ENCODE measurements around the gene HSPD1. TPM values are rescaled to one million over a fixed set of nuclear protein-coding genes. Genes with fewer than 3 reads are reported as not detected.

The HSPD1 gene
- total and polyA plus RNA-seq, 9 of the 15 experiments (the other 6 are each of a cell fraction or from before 2014, with no cell fraction given): 398 to 1,014 (median 622) TPM

- TF ChIP-seq ZNF512 (tag; IDR thresholded peaks at IDR 0.05): no peak
- TF ChIP-seq MED1 (CRISPR knock-in tag; IDR thresholded peaks at IDR 0.05; ENCODE audit: borderline replicate concordance): no peak
- no peak for TF ChIP-seq RUNX1 (IDR thresholded peaks at IDR 0.05; ENCODE audit: low read depth)
- TF ChIP-seq ATF4 (CRISPR knock-in tag; IDR thresholded peaks at IDR 0.05): no peak
- no peak for TF ChIP-seq ZNF197 (CRISPR knock-in tag; IDR thresholded peaks at IDR 0.05; ENCODE audit: low read depth)
- TF ChIP-seq HMBOX1 (IDR thresholded peaks at IDR 0.05): no peak; the same call in 1 of the 2 replicates
- TF ChIP-seq C11orf30 (IDR thresholded peaks at IDR 0.05; ENCODE audit: low read depth): no peak
- TF ChIP-seq TRIM28 (IDR thresholded peaks at IDR 0.05): no peak
- TF ChIP-seq E2F8 (IDR thresholded peaks at IDR 0.05; ENCODE audit: low read depth, partially characterized antibody): peak; percentile 20
- peak; percentile 7 for TF ChIP-seq ZNF146 (CRISPR knock-in tag; IDR thresholded peaks at IDR 0.05; ENCODE audit: unreplicated experiment)
- TF ChIP-seq DMBX1 (CRISPR knock-in tag; IDR thresholded peaks at IDR 0.05; ENCODE audit: borderline replicate concordance): 0 out of 2 replicates have a peak, but pooled peaks have one; percentile 36
- no peak for TF ChIP-seq NR0B1 (IDR thresholded peaks at IDR 0.05; ENCODE audit: partially characterized antibody)
- no peak for TF ChIP-seq MXD1 (CRISPR knock-in tag; IDR thresholded peaks at IDR 0.05; ENCODE audit: borderline replicate concordance, poor library complexity, severe bottlenecking)
- TF ChIP-seq MIER1 (IDR thresholded peaks at IDR 0.05; ENCODE audit: low read depth): no peak
Measured at GRCh38 chr2:197515739-197516392, 16.2 kb upstream of the HSPD1 start, which contains the start of gene MOB4 (continued).

Measured in K562 (cell line).